HG02973 (cell line): Measurements from ENCODE around the gene KCNB1.

Source experiments
- ATAC-seq: cut with Tn5 transposase; IDR thresholded peaks from one replicate; pipeline ENCODE4 v1.9.1; 2021; ENCODE audit warnings: moderate library complexity; ENCODE audit not compliant: unreplicated experiment

KCNB1 gene

DNA sequence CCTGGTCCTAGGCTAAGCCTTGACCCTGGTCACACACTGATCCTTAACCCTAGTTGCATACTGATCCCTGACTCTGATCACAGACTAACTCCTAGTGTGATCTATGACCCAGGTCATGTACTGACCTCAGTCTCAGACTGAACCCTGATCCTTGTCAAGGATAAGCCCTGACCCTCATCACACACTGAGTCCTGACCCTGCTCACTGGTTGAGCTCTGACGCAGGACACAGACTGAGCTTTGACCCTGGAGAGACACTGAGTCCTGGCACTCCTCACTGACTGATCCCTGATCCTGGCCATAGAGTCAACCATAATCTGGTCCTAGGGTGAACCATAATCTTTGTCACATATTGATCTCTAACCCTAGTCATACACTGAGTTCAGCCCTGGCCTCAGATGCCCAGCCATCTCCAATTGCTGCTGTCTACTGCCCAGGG lies 37.9 kb downstream of the KCNB1 start:
- no peak for ATAC-seq

DNA sequence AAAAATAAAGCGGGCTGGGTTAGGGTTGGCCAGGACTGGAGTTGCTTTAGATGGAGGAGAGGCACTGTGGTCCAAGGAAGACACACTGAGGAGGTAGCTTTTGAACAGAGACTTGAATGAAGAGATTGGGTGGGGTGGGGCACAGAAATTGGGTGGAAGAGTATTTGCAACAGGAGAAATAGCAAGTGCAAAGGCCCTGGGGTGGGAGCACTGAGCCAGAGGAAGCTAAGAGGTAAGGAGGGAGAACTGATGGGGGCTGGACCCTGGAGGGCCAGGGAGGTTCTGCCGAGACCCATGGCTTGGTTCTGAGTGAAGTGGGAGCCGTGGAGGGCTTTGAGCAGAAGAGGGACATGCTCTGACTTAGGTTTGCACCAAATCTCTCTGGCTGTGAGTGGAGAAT lies 45.4 kb downstream of the KCNB1 start:
- ATAC-seq, result no peak

DNA sequence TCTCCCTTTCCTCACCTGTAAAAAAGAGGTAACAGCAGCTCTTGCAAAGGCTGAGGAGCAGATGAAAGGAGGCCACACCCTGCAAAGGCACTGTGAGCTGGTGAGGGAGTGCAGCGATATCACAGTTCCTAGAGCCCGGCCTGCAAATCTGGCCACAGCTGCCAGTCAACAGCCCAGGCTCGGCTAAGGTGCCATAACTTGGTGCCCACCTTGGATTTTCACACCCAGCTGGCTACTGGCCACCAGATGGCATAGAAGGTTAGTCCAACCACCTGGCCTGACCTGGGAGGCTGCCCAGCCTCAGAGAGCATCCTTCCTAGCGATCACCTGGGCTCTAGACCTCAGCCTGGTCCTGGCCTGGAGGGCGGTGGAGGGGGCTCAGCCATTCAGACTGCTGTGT lies 46.8 kb downstream of the KCNB1 start:
- no peak for ATAC-seq

DNA sequence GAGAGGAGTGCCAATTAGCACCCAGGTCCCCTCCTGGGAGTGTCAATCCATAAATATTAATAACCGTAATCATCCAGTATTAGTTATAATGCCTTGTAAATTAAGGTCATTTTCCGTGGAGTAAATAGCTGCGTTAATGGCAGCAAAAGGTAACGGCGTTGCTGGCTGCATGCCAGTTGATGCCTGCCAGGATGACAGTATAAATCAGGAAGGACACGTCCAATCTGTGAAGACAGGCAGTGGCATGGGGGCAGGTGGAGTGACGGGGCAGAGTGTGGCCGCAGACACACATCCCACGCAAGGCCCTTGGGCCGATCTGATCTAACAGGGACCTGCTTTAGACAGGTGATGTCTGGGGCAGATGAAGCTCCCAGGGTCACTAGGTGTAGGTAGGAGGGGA lies 49.1 kb downstream of the KCNB1 start:
- ATAC-seq, result no peak

DNA sequence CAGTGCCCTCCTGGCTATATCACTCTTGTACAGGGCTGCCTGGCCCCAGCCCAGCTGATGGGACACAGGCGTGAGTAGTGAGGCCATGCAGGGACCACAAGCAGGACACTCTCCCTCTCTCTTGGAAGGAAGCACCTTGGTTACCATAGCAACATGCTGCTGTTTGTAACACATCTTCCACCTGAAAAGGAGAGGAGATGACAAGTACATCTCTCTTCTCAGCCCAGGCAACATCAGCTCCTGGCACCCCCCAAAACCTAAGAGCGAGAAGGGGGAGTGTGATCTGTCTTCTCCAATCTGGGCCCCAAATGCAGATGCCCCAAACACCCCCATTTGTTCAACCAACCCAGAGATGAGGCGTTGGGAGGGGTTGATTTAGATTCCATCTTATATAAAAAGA lies 49.9 kb downstream of the KCNB1 start:
- no peak for ATAC-seq

DNA sequence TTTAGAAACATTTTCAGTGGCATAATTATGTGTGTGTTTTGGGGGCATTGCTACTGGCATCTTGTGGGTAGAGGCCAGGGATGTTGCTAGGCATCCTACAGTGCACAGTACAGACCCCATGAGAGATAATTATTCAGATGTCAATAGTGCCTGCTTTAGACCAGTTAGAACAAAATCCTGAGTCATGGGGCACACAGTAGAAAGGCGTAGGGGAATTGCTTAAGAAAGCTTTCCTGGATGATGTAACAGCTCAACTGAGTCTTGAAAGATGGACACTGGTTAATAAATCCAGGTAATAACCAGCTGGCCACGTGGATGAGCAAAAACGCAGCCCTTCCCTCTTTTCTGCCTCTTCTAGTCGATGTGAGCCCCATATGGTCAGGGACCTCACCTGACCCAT lies 51.1 kb downstream of the KCNB1 start:
- ATAC-seq, result no peak

DNA sequence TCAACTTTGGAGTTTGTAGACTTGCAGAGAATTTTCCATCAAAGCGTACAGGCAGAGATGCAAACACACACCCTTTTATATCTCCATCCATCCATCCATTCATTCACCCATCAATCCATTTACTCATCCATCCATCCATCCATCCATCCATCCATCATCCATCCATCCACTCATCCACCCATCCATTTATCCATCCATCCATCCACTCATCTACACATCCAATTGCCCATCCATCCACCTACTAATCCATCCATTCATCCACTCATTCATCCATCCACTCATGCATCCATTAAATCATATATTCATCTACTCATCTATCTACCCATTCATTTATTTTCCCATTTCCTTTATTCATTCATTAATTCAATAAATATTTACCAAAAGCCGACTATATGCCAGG lies 52.1 kb downstream of the KCNB1 start:
- ATAC-seq, result no peak

DNA sequence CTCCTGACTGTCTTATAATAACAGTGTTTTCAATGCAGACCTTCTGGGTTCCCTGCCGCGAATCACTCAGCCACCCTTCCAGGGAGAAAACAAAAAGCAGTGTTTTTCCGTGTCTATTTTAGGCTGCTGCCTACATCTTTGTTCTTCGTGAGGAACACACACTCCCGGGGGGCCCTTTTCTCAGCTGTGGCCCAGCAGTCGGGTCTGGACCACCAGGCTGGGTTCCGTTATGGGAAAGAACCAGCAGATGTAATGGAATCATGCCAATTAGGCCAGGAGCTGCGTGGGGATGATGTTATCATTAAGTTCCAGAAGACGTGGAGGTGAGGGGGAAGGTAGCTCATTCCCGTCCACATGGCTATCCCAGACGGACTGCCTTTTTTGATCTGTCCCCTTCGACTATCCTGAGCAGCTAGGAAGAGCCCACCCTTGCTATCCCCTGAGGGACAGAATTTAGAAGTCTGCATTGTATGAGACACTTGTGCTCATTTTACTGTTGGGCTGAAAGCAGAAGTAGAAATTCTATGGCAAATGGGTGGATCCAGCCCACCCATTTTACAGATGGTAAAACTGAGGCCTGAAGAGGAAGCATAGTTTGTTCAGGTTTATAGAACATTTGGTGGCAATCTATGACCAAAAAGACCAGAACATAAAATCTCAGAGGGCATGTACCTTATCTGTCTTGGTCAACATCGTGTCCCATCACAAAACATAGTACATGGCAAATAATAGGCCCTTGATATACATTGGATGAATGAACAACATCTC lies 54.5 kb downstream of the KCNB1 start:
- no peak for ATAC-seq

DNA sequence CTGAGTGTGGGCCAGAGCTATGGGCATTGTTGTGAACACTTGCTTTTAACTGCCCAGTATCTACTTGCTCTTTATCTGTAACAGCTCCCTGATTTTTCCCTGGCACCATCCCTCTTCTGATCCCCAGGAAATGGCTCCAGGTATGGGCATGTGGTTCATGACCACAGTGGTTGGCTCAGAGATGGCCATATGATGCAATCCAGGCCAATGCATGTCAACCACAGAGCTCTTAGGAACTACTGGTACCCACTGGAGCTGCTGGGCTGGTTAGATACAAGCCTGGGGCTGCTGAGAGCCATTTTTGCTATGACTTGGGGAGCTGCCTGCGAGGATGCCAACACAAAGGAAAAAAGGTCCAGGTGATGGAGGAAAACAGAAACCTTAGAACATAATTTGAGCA lies 55.6 kb downstream of the KCNB1 start:
- no peak for ATAC-seq

DNA sequence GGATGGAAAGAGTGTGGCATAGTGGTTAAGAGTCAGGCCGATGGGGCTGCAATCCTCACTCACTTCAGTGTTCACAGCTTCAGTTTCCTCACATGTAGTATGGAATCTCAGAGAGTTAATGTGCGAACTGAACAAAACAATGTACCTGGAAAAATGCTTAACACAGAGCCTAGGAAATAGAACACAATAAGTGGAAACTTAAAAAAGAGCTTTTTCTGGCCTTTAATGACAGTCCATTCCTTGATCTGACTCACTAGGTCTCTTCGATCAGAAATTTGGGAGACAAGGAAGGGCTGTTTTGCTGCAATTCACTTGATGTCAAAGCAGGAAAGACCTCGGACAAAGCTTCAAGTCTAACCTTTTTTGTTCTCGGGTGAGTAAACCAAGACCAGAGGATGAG lies 56.1 kb downstream of the KCNB1 start:
- ATAC-seq, result no peak

DNA sequence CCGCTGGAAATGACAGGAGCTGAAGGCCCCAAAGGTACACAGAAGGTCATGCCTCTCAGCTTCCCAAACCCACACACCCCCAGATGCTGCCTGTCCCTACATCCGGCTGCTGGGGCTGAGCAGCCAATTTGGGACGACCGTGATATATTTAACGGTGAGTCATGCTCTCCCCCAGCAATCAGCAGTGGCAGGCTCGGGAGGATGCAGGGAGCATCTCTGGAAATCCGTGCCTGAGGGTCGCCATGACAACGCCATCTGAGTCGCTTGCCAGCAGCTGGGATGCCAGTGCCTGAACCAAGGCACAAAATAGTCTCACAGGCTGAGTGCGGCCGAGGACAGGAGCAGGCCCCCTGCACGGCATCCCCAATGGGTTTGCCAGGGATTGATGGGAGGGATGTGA lies 57.9 kb downstream of the KCNB1 start:
- no peak for ATAC-seq

DNA sequence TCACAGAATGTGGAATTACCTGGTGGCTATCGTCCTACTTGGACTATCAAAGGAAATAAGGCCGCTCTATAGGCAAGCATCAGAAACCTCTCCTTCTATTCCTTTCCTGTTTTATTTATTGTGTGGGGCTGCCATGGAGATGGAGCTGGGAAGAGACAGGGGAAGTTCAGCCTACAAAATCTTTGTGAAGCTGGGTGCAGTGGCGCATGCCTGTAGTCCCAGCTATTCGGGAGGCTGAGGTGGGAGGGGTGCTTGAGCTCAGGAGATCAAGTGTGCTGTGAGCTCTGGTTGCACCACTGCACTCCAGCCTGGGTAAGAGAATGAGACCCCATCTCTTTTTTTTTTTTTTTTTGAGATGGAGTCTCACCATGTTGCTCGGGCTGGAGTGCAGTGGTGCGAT lies 60.3 kb downstream of the KCNB1 start:
- ATAC-seq, result no peak

DNA sequence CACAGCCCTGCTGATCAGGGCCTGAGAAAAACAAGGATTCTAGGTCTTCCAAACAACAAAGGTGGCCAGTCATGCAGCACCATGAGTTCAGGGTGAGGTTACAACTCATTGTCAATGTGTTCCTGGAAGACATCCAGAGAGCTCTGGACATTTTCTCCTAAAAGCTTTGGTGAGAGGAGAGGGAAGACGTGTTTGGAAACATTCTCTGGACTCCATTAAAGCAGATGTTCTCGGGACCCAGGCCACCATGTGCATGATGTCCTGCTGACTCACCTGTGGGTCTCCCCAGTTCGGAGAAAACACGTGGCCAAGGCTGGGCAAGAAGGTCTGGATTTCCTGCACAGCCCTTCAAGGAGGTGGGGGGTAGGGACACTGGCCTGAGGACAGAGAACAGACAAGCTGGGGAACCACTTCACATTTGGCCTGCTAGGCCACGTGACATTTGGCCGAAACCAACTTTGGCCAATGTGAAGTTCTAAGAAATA lies 61.6 kb downstream of the KCNB1 start:
- ATAC-seq, result no peak

DNA sequence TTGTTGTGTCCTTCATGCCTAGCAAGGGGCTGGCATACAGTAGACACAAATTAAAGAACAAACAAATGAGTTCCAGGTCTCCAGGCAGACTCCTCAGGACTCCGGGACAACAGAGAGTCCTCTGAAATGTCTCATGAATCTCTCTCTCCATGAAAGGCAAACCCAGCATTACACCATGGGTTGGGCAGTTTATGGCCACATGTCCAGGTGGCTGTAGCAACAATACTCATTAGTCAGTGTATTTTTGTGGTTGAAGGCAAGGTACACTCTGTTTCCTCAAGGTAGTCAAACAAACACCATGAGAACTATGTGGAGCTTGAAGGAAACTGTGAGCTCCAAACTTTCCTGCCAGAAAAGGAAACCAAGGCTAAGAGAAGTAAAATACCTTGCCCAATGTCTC lies 62.2 kb downstream of the KCNB1 start:
- no peak for ATAC-seq

DNA sequence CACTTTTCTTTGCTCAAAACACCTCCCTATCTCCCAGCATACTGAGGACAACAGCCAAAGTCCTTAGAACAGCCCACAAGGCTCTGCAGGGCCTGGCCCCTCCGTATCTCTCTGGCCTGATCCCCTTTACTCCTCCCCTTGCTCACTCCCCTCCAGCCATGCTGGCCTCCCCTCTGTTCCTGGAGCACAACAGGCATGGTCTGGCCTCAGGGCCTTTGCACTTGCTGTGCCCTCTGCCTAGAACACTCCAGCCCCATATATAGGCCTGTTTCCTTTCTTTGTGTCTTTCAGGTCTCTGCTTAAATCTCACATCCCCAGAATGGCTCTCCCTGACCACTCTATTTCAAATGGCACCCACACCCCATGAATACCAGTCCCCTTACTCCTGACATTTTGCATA lies 62.7 kb downstream of the KCNB1 start:
- no peak for ATAC-seq

DNA sequence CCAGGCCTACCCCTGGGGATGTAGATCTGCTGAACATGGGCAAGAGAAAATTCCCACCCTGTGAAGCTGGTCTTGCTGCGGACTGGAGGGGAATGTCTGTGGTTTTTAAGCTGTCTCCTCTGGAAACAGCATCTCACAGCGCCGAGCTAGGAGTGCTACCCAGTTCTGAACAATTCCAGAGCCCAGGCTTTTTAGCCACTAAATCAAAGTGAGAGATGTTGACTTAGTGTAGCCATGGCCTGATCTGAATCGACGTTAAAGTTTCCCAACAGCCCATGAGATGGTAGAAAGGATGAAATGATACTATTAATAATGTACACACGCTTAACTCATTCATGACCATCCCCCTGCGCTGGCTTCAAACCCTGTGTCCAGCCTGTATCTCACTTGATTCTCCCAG lies 63.7 kb downstream of the KCNB1 start:
- ATAC-seq, result no peak

DNA sequence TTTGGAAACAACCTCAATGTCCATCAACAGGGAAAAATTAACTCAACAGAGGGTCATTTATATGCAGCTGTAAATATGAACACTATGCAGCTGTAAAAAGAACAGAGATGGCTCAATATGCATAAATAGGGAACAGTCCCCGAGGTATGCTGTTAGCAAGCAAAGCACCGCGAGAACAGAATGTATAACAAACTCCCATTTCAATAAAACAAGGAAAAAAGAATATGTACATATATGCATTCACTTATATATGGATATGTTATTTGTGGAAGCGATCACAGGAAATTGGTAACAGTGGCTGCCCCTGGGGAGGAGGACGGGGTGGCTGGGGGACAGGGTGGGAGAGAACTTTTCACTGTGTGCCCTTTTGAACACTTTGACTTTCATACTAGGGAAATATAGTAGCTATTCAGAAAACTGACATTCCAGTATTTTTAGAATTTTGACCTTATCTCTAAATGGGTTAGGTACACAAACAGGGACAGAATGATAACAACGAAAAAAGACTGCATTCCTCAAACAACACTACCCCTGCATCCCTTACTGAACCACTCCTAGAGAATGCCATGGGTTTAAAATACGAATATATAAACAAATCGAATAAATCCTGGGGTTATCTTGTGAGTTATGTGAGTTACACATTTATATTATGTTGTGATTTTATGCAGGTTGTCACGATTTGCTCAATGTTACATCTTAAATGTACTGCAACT lies 64.5 kb downstream of the KCNB1 start:
- ATAC-seq, result no peak

DNA sequence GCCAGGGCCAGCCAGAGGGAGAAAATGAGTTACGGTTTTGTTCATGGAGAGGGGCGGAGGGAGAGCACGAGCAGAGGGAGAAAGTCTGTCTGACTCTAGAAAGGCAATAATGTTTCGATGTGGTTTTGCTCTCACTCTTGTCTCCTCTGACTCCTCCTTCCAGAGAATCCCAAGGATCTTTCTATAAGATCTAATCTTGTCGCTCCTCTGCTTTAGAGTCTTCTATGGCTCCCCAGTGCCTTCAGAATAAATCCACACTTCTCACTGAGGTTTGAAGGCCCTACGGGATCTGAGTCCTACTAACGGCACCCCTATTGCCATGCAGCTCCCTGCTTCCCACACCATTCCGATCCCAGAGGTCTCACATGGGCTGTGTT lies 66.8 kb downstream of the KCNB1 start:
- ATAC-seq, result no peak

DNA sequence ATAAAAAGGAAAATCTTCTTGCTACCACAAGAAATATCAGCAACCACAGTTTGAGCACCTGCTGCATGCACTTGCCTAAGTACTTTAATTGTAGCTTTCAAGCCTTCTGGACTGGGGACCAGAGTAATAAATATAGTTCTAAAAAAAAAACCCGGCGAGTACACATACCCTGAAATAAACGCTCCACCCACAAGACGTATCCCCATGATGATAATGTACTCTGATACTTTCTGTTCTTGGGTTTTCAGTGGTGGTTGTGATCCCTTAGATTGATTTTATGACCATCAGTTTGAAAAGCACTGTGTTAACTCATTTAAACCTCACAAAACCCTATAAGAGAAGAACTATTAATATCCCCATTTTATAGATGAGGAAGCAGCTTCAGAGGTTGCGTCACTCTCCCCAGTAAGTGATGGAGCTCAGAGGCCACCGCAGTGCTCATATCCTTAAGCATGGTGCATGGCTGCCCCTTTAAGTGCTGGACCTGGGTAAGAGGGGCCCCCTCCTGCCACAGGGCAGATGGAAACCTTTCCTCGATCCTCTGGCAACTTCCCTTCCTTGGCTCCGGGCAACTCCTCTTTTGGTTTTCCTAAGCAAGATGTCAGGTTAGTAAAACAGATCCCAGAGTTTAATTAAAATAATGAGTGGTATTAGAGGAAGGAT lies 67.3 kb downstream of the KCNB1 start:
- no peak for ATAC-seq

DNA sequence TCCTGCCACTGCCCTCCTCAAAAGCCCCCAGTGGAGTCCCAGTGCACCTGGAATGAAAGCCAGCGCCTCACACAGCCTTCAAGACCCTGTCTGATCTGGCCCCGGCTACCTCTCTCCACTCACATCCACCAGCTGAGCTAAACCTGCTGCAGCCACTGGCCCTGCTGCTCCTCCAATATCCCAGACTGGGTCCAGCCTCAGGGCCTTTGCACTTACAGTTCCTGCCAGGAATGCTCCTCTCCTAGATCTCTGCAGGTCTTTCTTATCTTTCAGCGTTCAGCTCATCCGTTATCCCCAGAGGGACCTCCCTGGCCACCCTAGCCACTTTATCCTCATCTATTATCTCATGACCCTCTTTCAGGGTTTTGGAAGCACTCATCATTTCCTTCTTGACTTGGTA lies 68.8 kb downstream of the KCNB1 start:
- ATAC-seq, result no peak

DNA sequence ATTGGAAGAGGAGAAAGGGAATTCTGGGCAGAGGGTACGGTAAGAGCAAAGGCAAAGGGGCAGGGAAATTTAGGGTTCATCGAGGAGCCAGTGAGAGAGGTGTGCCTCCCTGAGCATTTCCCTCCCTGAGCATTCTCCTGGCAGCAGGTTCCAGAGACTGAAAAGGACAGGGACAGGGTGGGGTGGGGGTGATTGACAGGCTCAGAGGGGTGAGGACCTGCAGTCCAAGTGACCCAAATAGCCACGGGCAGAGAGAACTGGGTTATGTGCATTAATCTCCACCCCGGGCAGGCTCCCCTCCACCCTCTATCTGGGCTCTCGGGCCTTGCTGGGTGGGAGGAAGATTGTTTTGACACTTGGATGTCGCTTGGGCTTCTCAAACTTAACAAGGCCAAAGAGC lies 69.5 kb downstream of the KCNB1 start:
- ATAC-seq, result no peak

DNA sequence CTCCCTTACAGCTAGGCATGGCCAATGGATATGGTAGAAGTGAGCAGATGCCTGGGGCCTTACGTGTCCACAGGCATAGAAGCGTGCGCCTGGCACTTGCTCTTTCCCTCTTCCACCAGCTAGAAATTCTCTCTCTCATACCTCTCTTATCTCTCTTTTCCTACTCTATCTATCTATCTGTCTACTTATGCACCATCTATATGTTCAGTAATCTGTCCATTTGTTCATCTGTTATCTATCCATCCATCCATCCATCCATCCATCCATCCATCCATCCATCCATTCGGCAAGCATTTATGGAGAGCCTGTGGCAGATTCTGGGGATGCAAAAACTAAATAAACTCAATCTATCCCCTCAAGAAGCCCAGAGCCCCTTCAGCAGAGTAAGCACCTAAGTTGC lies 70.2 kb downstream of the KCNB1 start:
- no peak for ATAC-seq
